GM23248 (cell line): ENCODE measurements around the gene SYT3.

Source experiments
- EZH2 ChIP-seq: fragments of 200-600 bp; sonication (generic); IDR thresholded peaks from 2 replicates; pipeline ENCODE4 v1.6.1; 2018; ENCODE audit warnings: antibody characterized with exemption, mild to moderate bottlenecking; ENCODE audit not compliant: insufficient read depth, poor library complexity, severe bottlenecking
- EZH2phosphoT487 ChIP-seq: fragments of 200-600 bp; sonication (generic); IDR thresholded peaks from 2 replicates; pipeline ENCODE4 v1.6.1; 2018; ENCODE audit warnings: antibody characterized with exemption, moderate library complexity, mild to moderate bottlenecking, low read depth; ENCODE audit not compliant: insufficient read depth

DNA sequence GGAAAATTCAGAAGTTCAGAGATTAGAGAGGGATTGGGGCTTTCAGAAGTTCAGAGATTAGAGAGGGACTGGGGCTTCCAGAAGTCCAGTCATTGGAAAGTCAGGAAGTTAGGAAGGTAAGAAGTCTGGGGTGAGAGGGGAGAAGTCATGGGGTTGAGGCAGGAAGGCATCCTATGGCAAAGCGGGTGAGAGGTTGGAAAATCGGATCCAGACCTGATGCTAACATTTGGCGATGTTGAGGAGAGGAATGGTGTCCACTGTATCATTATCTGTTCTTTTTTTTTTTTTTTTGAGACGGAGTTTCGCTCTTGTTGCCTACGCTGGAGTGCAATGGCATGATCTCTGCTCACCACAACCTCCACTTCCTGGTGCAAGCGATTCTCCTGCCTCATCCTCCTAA lies 11.1 kb downstream of the SYT3 start:
- TF ChIP-seq EZH2phosphoT487 (no peak), EZH2 (no peak)
